OCI-LY1 (cell line): ENCODE data around the gene FBXW7.
"Not testable (repeated sequence)": the region's sequence is repeated elsewhere in the genome, so short reads cannot be mapped to it uniquely, and the experiment has no call there.

Experiments used
- H2AFZ ChIP-seq: fragments of 200-600 bp; sonication (generic), shearing (Covaris generic); 2 replicates; pipeline ENCODE4 v1.6.0; 2014; ENCODE audit warnings: antibody characterized with exemption, mild to moderate bottlenecking, low read length
- H3F3A ChIP-seq: fragments of 200-600 bp; sonication (generic), shearing (Covaris generic); 2 replicates; pipeline ENCODE4 v1.6.0; 2014; ENCODE audit warnings: mild to moderate bottlenecking, antibody characterized with exemption, low read length, moderate library complexity; ENCODE audit not compliant: insufficient read depth
- H3K27ac ChIP-seq: fragments of 200-600 bp; sonication (generic); 2 replicates; pipeline ENCODE4 v1.5.1; 2014; ENCODE audit warnings: low read length, mixed run types, mild to moderate bottlenecking, low read depth; ENCODE audit not compliant: poor library complexity, severe bottlenecking
- H3K27me3 ChIP-seq: fragments of 200-600 bp; sonication (generic); 2 replicates; pipeline ENCODE4 v1.6.0; 2014; ENCODE audit warnings: antibody characterized with exemption, mild to moderate bottlenecking, low read length, moderate library complexity; ENCODE audit not compliant: insufficient read depth
- H3K36me3 ChIP-seq: fragments of 200-600 bp; sonication (generic); 2 replicates; pipeline ENCODE4 v1.6.1; 2014; ENCODE audit warnings: mild to moderate bottlenecking, antibody characterized with exemption, low read length, moderate library complexity, mixed read lengths; ENCODE audit not compliant: insufficient read depth
- H3K4me1 ChIP-seq: fragments of 200-600 bp; sonication (generic); 2 replicates; pipeline ENCODE4 v1.5.1; 2014; ENCODE audit warnings: mild to moderate bottlenecking, low read length, moderate library complexity; ENCODE audit not compliant: insufficient read depth, severe bottlenecking
- H3K4me2 ChIP-seq: fragments of 200-600 bp; sonication (generic), shearing (Covaris generic); 2 replicates; pipeline ENCODE4 v1.6.1; 2014; ENCODE audit warnings: low read length
- H3K4me3 ChIP-seq: fragments of 200-600 bp; sonication (generic); 2 replicates; pipeline ENCODE4 v1.5.1; 2014; ENCODE audit warnings: low read length, low read depth, mild to moderate bottlenecking, mixed read lengths; ENCODE audit not compliant: poor library complexity, severe bottlenecking
- H3K79me2 ChIP-seq: fragments of 200-600 bp; shearing (Covaris generic); 2 replicates; pipeline ENCODE4 v1.6.1; 2016; ENCODE audit warnings: mixed run types, low read length, mixed read lengths; ENCODE audit not compliant: insufficient read depth
- H3K9ac ChIP-seq: fragments of 200-600 bp; sonication (generic), shearing (Covaris generic); 2 replicates; pipeline ENCODE4 v1.6.1; 2014; ENCODE audit warnings: mild to moderate bottlenecking, low read length, mixed read lengths
- H3K9me2 ChIP-seq: fragments of 200-600 bp; sonication (generic), shearing (Covaris generic); 2 replicates; pipeline ENCODE4 v1.6.1; 2014; ENCODE audit warnings: low read depth, mild to moderate bottlenecking, low read length, mixed read lengths
- H3K9me3 ChIP-seq: fragments of 200-600 bp; shearing (Covaris generic); 2 replicates; pipeline ENCODE4 v1.6.1; 2014; ENCODE audit warnings: low read length, mixed read lengths
- H4K20me1 ChIP-seq: fragments of 200-600 bp; sonication (generic), shearing (Covaris generic); 2 replicates; pipeline ENCODE4 v1.6.0; 2016; ENCODE audit warnings: mild to moderate bottlenecking, low read length; ENCODE audit not compliant: insufficient read depth
- CTCF ChIP-seq: fragments of 200-600 bp; sonication (generic), shearing (Covaris generic); IDR thresholded peaks from 2 replicates; pipeline ENCODE4 v1.5.1; 2017; ENCODE audit warnings: mild to moderate bottlenecking, antibody characterized with exemption, low read length, moderate library complexity, mixed read lengths
- EZH2 ChIP-seq: fragments of 200-600 bp; sonication (generic), shearing (Covaris generic); IDR thresholded peaks from 2 replicates; pipeline ENCODE4 v1.8.0; 2017; ENCODE audit warnings: borderline replicate concordance, mixed run types, mild to moderate bottlenecking, antibody characterized with exemption, low read length, moderate library complexity, mixed read lengths

FBXW7 gene

GRCh38 chr4:152556283-152556682 is 20.4 kb upstream of the FBXW7 start:
- Histone ChIP-seq H4K20me1 (no peaks in the 10 kb centered on the region), H3F3A (no peaks in the 10 kb centered on the region), H2AFZ (peak overlapping the region; percentile 38; the same call in 1 of the 2 replicates), H3K9ac (0 out of 2 replicates have a peak overlapping the region, but pooled peaks have one; percentile 3), H3K9me2 (no peaks in the 10 kb centered on the region), H3K9me3 (no peaks in the 10 kb centered on the region), H3K27me3 (no peaks in the 10 kb centered on the region), H3K4me3 (peak overlapping the region; percentile 35), H3K27ac (peak overlapping the region; percentile 12), H3K4me1 (peaks cover 64% of the 10 kb centered on the region), H3K4me2 (peak overlapping the region; percentile 62), H3K79me2 (no peaks in the 10 kb centered on the region), H3K36me3 (no peaks in the 10 kb centered on the region)
- TF ChIP-seq CTCF, result no peak
- no peak for TF ChIP-seq EZH2

GRCh38 chr4:152554742-152555141 is 18.9 kb upstream of the FBXW7 start:
- Histone ChIP-seq H3K9ac (no peak overlapping the region), H3K36me3 (no peaks in the 10 kb centered on the region), H2AFZ (no peak overlapping the region), H3F3A (no peaks in the 10 kb centered on the region), H3K4me2 (no peak overlapping the region), H3K79me2 (no peaks in the 10 kb centered on the region), H4K20me1 (no peaks in the 10 kb centered on the region), H3K4me3 (no peak overlapping the region), H3K27me3 (no peaks in the 10 kb centered on the region), H3K4me1 (peaks cover 60% of the 10 kb centered on the region), H3K9me2 (no peaks in the 10 kb centered on the region), H3K27ac (peak overlapping the region; percentile 86), H3K9me3 (no peaks in the 10 kb centered on the region)
- TF ChIP-seq EZH2, result no peak
- no peak for TF ChIP-seq CTCF

- H3K36me3 ChIP-seq, H4K20me1 ChIP-seq, H3F3A ChIP-seq, H3K79me2 ChIP-seq, H3K9ac ChIP-seq, H3K4me3 ChIP-seq, H3K4me2 ChIP-seq, H3K9me2 ChIP-seq, H3K27me3 ChIP-seq, H3K9me3 ChIP-seq, H3K27ac ChIP-seq, H2AFZ ChIP-seq: not testable (repeated sequence)
- peaks cover 36% of the 10 kb centered on the region for H3K4me1 ChIP-seq
These were observed 14.8 kb upstream of the FBXW7 start for GRCh38 chr4:152550687-152551086.

- Histone ChIP-seq H3K36me3 (peaks cover 7% of the 10 kb centered on the region), H3K27ac (no peak overlapping the region), H3K4me2 (no peak overlapping the region), H3K4me1 (no peaks in the 10 kb centered on the region), H3K9ac (no peak overlapping the region), H3K79me2 (no peaks in the 10 kb centered on the region), H3K9me3 (peaks cover 2% of the 10 kb centered on the region; the same call in 1 of the 2 replicates), H3K9me2 (no peaks in the 10 kb centered on the region), H3K27me3 (no peaks in the 10 kb centered on the region), H3K4me3 (no peak overlapping the region), H3F3A (peaks cover 4% of the 10 kb centered on the region; the same call in 1 of the 2 replicates), H4K20me1 (no peaks in the 10 kb centered on the region), H2AFZ (no peak overlapping the region)
- TF ChIP-seq EZH2 (no peak), CTCF (no peak)
These were observed 9.2 kb upstream of the FBXW7 start for GRCh38 chr4:152545088-152545487.

GRCh38 chr4:152544533-152544932 is 8.6 kb upstream of the FBXW7 start:
- peaks cover 12% of the 10 kb centered on the region for H3K36me3 ChIP-seq
- not testable (repeated sequence) for H3K9ac ChIP-seq, H3K4me2 ChIP-seq, H3K9me3 ChIP-seq, H3K79me2 ChIP-seq, H3F3A ChIP-seq, H3K4me3 ChIP-seq, H4K20me1 ChIP-seq, H3K4me1 ChIP-seq, H3K9me2 ChIP-seq, H3K27me3 ChIP-seq, H2AFZ ChIP-seq, H3K27ac ChIP-seq
